ENCODE measurements around the gene IL27RA.
A peak's percentile ranks its signal among the peaks of the same experiment; 100 is the strongest.
"Not testable (repeated sequence)": the region's sequence is repeated elsewhere in the genome, so short reads cannot be mapped to it uniquely, and the experiment has no call there.

The IL27RA gene

GRCh38 chr19:14030997-14031718 is 404 bp upstream of the IL27RA start:
- no peak for DNase-seq (ENCODE audit: low read depth)

GRCh38 chr19:14033946-14034345 is 2.4 kb downstream of the IL27RA start:
- DNase-seq (ENCODE audit: low read depth) = no peak

GRCh38 chr19:14035159-14035558 is 3.6 kb downstream of the IL27RA start:
- not testable (repeated sequence) for DNase-seq (ENCODE audit: low read depth)

- no peak for DNase-seq (ENCODE audit: low read depth)
Observed at GRCh38 chr19:14035706-14036105, 4.1 kb downstream of the IL27RA start.

- DNase-seq (ENCODE audit: low read depth) = no peak
Observed at GRCh38 chr19:14039181-14039580, 7.6 kb downstream of the IL27RA start.

- DNase-seq (ENCODE audit: low read depth) = not testable (repeated sequence)
Observed at GRCh38 chr19:14042659-14043608, 11.4 kb downstream of the IL27RA start.

GRCh38 chr19:14047866-14048265 is 16.3 kb downstream of the IL27RA start:
- DNase-seq (ENCODE audit: low read depth) = not testable (repeated sequence)

- peak; percentile 73 for DNase-seq (ENCODE audit: low read depth)
Observed at GRCh38 chr19:14048443-14049153, 17.0 kb downstream of the IL27RA start.

GRCh38 chr19:14050512-14050911 is 18.9 kb downstream of the IL27RA start:
- no peak for DNase-seq (ENCODE audit: low read depth)

- DNase-seq (ENCODE audit: low read depth) = not testable (repeated sequence)
Observed at GRCh38 chr19:14050961-14051360, 19.4 kb downstream of the IL27RA start.

GRCh38 chr19:14051980-14052379 is 20.4 kb downstream of the IL27RA start:
- no peak for DNase-seq (ENCODE audit: low read depth)

GRCh38 chr19:14052470-14052869 is 20.9 kb downstream of the IL27RA start:
- DNase-seq (ENCODE audit: low read depth) = no peak

GRCh38 chr19:14053032-14053431 is 21.5 kb downstream of the IL27RA start:
- DNase-seq (ENCODE audit: low read depth) = no peak

GRCh38 chr19:14053500-14053899 is 21.9 kb downstream of the IL27RA start:
- no peak for DNase-seq (ENCODE audit: low read depth)

GRCh38 chr19:14054099-14054498 is 22.5 kb downstream of the IL27RA start:
- no peak for DNase-seq (ENCODE audit: low read depth)

- DNase-seq (ENCODE audit: low read depth) = no peak
Observed at GRCh38 chr19:14054721-14055120, 23.2 kb downstream of the IL27RA start.

- no peak for DNase-seq (ENCODE audit: low read depth)
Observed at GRCh38 chr19:14055396-14055795, 23.8 kb downstream of the IL27RA start.

- DNase-seq (ENCODE audit: low read depth) = no peak
Observed at GRCh38 chr19:14056069-14056666, 24.6 kb downstream of the IL27RA start.

GRCh38 chr19:14056741-14057356 is 25.3 kb downstream of the IL27RA start:
- no peak for DNase-seq (ENCODE audit: low read depth)

- DNase-seq (ENCODE audit: low read depth) = no peak
Observed at GRCh38 chr19:14058182-14059092, 26.9 kb downstream of the IL27RA start.
